ENCODE data around the gene LYG1. TPM values are rescaled to one million over a fixed set of nuclear protein-coding genes. Genes with fewer than 3 reads are reported as not detected.
A peak's percentile ranks its signal among the peaks of the same experiment; 100 is the strongest.

LYG1 gene
- total and polyA plus RNA-seq, 2 of the 13 experiments (the other 11 are each of a cell fraction or from before 2014, with no cell fraction given): 1.00 to 2.9 TPM

- no peak for TF ChIP-seq ZNF569 (CRISPR knock-in tag; IDR thresholded peaks at IDR 0.05; ENCODE audit: borderline replicate concordance)
- peak; percentile 36; the same call in 1 of the 2 replicates for TF ChIP-seq ZNF772 (CRISPR knock-in tag; IDR thresholded peaks at IDR 0.05)
- TF ChIP-seq ZNF660 (CRISPR knock-in tag; IDR thresholded peaks at IDR 0.05; ENCODE audit: borderline replicate concordance, low read depth): no peak
- 0 out of 2 replicates have a peak, but pooled peaks have one; percentile 35 for TF ChIP-seq HIC2 (CRISPR knock-in tag; IDR thresholded peaks at IDR 0.05; ENCODE audit: low read depth)
- peak; percentile 92 for TF ChIP-seq SRSF1 (optimal IDR thresholded peaks at IDR 0.05; ENCODE audit: low read depth, low read length)
- no peak for TF ChIP-seq CENPBD1 (CRISPR knock-in tag; IDR thresholded peaks at IDR 0.05; ENCODE audit: borderline replicate concordance, low read depth)
- peak; percentile 74 for TF ChIP-seq ZBTB37 (CRISPR knock-in tag; IDR thresholded peaks at IDR 0.05)
- TF ChIP-seq GRHL1 (CRISPR knock-in tag; conservative IDR thresholded peaks at IDR 0.05): no peak
- no peak for TF ChIP-seq ZNF383 (CRISPR knock-in tag; IDR thresholded peaks at IDR 0.05; ENCODE audit: borderline replicate concordance)
- no peak for TF ChIP-seq PHB2 (IDR thresholded peaks at IDR 0.05; ENCODE audit: partially characterized antibody)
- 0 out of 2 replicates have a peak, but pooled peaks have one; percentile 74 for TF ChIP-seq ZNF101 (CRISPR knock-in tag; IDR thresholded peaks at IDR 0.05; ENCODE audit: borderline replicate concordance, low read depth)
- TF ChIP-seq CSRNP1 (CRISPR knock-in tag; IDR thresholded peaks at IDR 0.05): peak; percentile 86; the same call in 1 of the 2 replicates
- TF ChIP-seq EZH2 (conservative IDR thresholded peaks at IDR 0.05; ENCODE audit: low read depth, low read length): no peak
- peak; percentile 41; the same call in 1 of the 2 replicates for TF ChIP-seq ZNF503 (CRISPR knock-in tag; IDR thresholded peaks at IDR 0.05)
- TF ChIP-seq ZNF430 (CRISPR knock-in tag; IDR thresholded peaks at IDR 0.05): peak; percentile 68
- TF ChIP-seq ZMYM2 (CRISPR knock-in tag; IDR thresholded peaks at IDR 0.05): no peak
- TF ChIP-seq DDIT3 (CRISPR knock-in tag; IDR thresholded peaks at IDR 0.05): peak; percentile 44; the same call in 1 of the 2 replicates
Observed at GRCh38 chr2:99335911-99336803, 35.2 kb upstream of the LYG1 start, which contains the start of gene TXNDC9 (continued).
